ENCODE measurements around the gene DLL4.
"Not testable (repeated sequence)": the region's sequence is repeated elsewhere in the genome, so short reads cannot be mapped to it uniquely, and the experiment has no call there.

Gene DLL4

GRCh38 chr15:40942878-40943277, 13.7 kb downstream of the DLL4 start:
- H3K36me3 Mint-ChIP-seq, result no peaks in the 10 kb centered on the region
- H3K27me3 Mint-ChIP-seq, result no peaks in the 10 kb centered on the region
- H3K4me1 Mint-ChIP-seq, result peaks cover 38% of the 10 kb centered on the region
- peak overlapping the region; percentile 86 for H3K27ac Mint-ChIP-seq
- peak overlapping the region; percentile 86 for H3K4me3 Mint-ChIP-seq
- H3K9me3 Mint-ChIP-seq, result no peaks in the 10 kb centered on the region

GRCh38 chr15:40943764-40944365, 14.7 kb downstream of the DLL4 start:
- no peak overlapping the region for H3K4me3 Mint-ChIP-seq
- H3K9me3 Mint-ChIP-seq, result no peaks in the 10 kb centered on the region
- H3K36me3 Mint-ChIP-seq, result no peaks in the 10 kb centered on the region
- H3K27me3 Mint-ChIP-seq, result no peaks in the 10 kb centered on the region
- H3K27ac Mint-ChIP-seq, result no peak overlapping the region
- H3K4me1 Mint-ChIP-seq, result peaks cover 38% of the 10 kb centered on the region

- peaks cover 38% of the 10 kb centered on the region for H3K4me1 Mint-ChIP-seq
- no peak overlapping the region for H3K27ac Mint-ChIP-seq
- H3K9me3 Mint-ChIP-seq, result no peaks in the 10 kb centered on the region
- no peaks in the 10 kb centered on the region for H3K27me3 Mint-ChIP-seq
- no peaks in the 10 kb centered on the region for H3K36me3 Mint-ChIP-seq
- no peak overlapping the region for H3K4me3 Mint-ChIP-seq
These were observed 15.6 kb downstream of the DLL4 start for GRCh38 chr15:40944510-40945296.

GRCh38 chr15:40948706-40949473, 19.8 kb downstream of the DLL4 start:
- Mint-ChIP-seq H3K4me1 (peaks cover 22% of the 10 kb centered on the region), H3K9me3 (no peaks in the 10 kb centered on the region), H3K27me3 (no peaks in the 10 kb centered on the region), H3K4me3 (no peak overlapping the region), H3K36me3 (peaks cover 2% of the 10 kb centered on the region), H3K27ac (no peak overlapping the region)

- Mint-ChIP-seq H3K36me3 (peaks cover 5% of the 10 kb centered on the region), H3K4me3 (no peak overlapping the region)
These were observed 20.6 kb downstream of the DLL4 start for GRCh38 chr15:40949756-40950207.

GRCh38 chr15:40951764-40952163, 22.6 kb downstream of the DLL4 start:
- Mint-ChIP-seq H3K27me3 (no peaks in the 10 kb centered on the region), H3K9me3 (no peaks in the 10 kb centered on the region), H3K4me1 (peaks cover 29% of the 10 kb centered on the region), H3K27ac (peak overlapping the region; percentile 98), H3K36me3 (peaks cover 13% of the 10 kb centered on the region), H3K4me3 (peak overlapping the region; percentile 94)

More at GRCh38 chr15:40949756-40950207, 20.6 kb downstream of the DLL4 start:
- peaks cover 24% of the 10 kb centered on the region for H3K4me1 Mint-ChIP-seq
- H3K27ac Mint-ChIP-seq, result no peak overlapping the region
- no peaks in the 10 kb centered on the region for H3K27me3 Mint-ChIP-seq
- H3K9me3 Mint-ChIP-seq, result no peaks in the 10 kb centered on the region

GRCh38 chr15:40952301-40952900, 23.3 kb downstream of the DLL4 start:
- peak overlapping the region; percentile 94 for H3K4me3 Mint-ChIP-seq
- H3K36me3 Mint-ChIP-seq, result peaks cover 13% of the 10 kb centered on the region
- H3K27me3 Mint-ChIP-seq, result no peaks in the 10 kb centered on the region
- H3K4me1 Mint-ChIP-seq, result peaks cover 29% of the 10 kb centered on the region
- no peaks in the 10 kb centered on the region for H3K9me3 Mint-ChIP-seq
- H3K27ac Mint-ChIP-seq, result peak overlapping the region; percentile 98

- no peaks in the 10 kb centered on the region for H3K27me3 Mint-ChIP-seq
- H3K4me3 Mint-ChIP-seq, result peak within 1 kb of the TSS; percentile 94
- H3K4me1 Mint-ChIP-seq, result peaks cover 29% of the 10 kb centered on the region
- peak within 1 kb of the TSS; percentile 98 for H3K27ac Mint-ChIP-seq
- H3K9me3 Mint-ChIP-seq, result no peaks in the 10 kb centered on the region
- H3K36me3 Mint-ChIP-seq, result peaks cover 13% of the 10 kb centered on the region
These were observed 24.0 kb downstream of the DLL4 start, which contains the start of gene CHAC1 for GRCh38 chr15:40952901-40953712. CHAC1 (plus strand) TSS chr15:40953471; CDS start chr15:40953584, 113 bp downstream.

- no peaks in the 10 kb centered on the region for H3K27me3 Mint-ChIP-seq
- H3K9me3 Mint-ChIP-seq, result no peaks in the 10 kb centered on the region
- H3K36me3 Mint-ChIP-seq, result peaks cover 14% of the 10 kb centered on the region
- peak overlapping the region; percentile 94 for H3K4me3 Mint-ChIP-seq
- peak overlapping the region; percentile 95 for H3K27ac Mint-ChIP-seq
- H3K4me1 Mint-ChIP-seq, result peaks cover 29% of the 10 kb centered on the region
These were observed 24.6 kb downstream of the DLL4 start for GRCh38 chr15:40953713-40954074.

GRCh38 chr15:40954158-40954848, 25.2 kb downstream of the DLL4 start:
- not testable (repeated sequence) for H3K27me3 Mint-ChIP-seq, H3K9me3 Mint-ChIP-seq
- Mint-ChIP-seq H3K36me3 (peaks cover 14% of the 10 kb centered on the region), H3K27ac (peak overlapping the region; percentile 87), H3K4me1 (peaks cover 29% of the 10 kb centered on the region), H3K4me3 (peak overlapping the region; percentile 94)

- Mint-ChIP-seq H3K4me3 (peak overlapping the region; percentile 94), H3K9me3 (no peaks in the 10 kb centered on the region), H3K27me3 (no peaks in the 10 kb centered on the region), H3K36me3 (peaks cover 14% of the 10 kb centered on the region), H3K4me1 (peaks cover 29% of the 10 kb centered on the region), H3K27ac (no peak overlapping the region)
These were observed 26.2 kb downstream of the DLL4 start for GRCh38 chr15:40955141-40955903.

GRCh38 chr15:40955930-40956540, 26.9 kb downstream of the DLL4 start:
- H3K36me3 Mint-ChIP-seq, result peaks cover 14% of the 10 kb centered on the region
- H3K27me3 Mint-ChIP-seq, result no peaks in the 10 kb centered on the region
- H3K27ac Mint-ChIP-seq, result peak overlapping the region; percentile 74
- peaks cover 29% of the 10 kb centered on the region for H3K4me1 Mint-ChIP-seq
- no peaks in the 10 kb centered on the region for H3K9me3 Mint-ChIP-seq
- H3K4me3 Mint-ChIP-seq, result peak overlapping the region; percentile 84

GRCh38 chr15:40956541-40956982, 27.4 kb downstream of the DLL4 start:
- Mint-ChIP-seq H3K9me3 (no peaks in the 10 kb centered on the region), H3K36me3 (peaks cover 14% of the 10 kb centered on the region), H3K27me3 (no peaks in the 10 kb centered on the region), H3K27ac (peak overlapping the region; percentile 74), H3K4me3 (peak overlapping the region; percentile 84), H3K4me1 (peaks cover 28% of the 10 kb centered on the region)

Data from activated naive CD4-positive, alpha-beta T cell treated with anti-CD3 and anti-CD28 coated beads, Interleukin-2, amount 50 U/mL, for 24 hours (primary cell).